Esophagus squamous epithelium (tissue), 4 donors: Measurements from ENCODE around the gene SMR3A.

ENCODE experiments used
- POLR2A ChIP-seq, 4 donors: fragments of 450-650 bp; IDR thresholded peaks; one replicate each; pipeline ENCODE4 v1.6.1; 2017; ENCODE audit warnings: antibody characterized with exemption in 4 of 4, mild to moderate bottlenecking in 4 of 4, moderate library complexity in 3 of 4
- TF ChIP-seq, protein P1 (sequence below), 6 experiments: fragments of 450-650 bp in 4 of 6; fragments of 200-600 bp in 2 of 6; sonication (generic) in 2 of 6; IDR thresholded peaks; one replicate each; pipeline ENCODE4 v1.5.1; 2016 to 2019; ENCODE audit warnings: antibody characterized with exemption in 6 of 6, mild to moderate bottlenecking in 4 of 6, moderate library complexity in 4 of 6

DNA sequence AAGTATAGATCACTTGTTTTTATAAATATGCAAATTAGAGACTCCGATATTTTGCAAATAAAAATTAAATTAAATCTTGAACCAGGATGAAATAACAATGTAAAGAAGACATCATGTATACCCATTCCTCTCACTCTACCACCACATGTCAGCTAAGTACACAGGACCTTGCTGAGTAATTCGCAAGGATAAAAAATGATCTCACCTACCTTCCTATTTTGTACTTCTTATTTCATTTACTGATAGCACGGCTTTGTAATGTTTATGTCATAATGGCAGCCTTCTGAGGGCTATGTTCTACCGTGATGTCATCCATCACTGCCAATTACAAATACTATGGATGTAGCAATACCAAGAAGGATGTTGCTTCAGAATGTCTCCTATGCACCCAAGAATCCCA is 11.4 kb downstream of the SMR3A start:
- TF ChIP-seq, protein P1, sequence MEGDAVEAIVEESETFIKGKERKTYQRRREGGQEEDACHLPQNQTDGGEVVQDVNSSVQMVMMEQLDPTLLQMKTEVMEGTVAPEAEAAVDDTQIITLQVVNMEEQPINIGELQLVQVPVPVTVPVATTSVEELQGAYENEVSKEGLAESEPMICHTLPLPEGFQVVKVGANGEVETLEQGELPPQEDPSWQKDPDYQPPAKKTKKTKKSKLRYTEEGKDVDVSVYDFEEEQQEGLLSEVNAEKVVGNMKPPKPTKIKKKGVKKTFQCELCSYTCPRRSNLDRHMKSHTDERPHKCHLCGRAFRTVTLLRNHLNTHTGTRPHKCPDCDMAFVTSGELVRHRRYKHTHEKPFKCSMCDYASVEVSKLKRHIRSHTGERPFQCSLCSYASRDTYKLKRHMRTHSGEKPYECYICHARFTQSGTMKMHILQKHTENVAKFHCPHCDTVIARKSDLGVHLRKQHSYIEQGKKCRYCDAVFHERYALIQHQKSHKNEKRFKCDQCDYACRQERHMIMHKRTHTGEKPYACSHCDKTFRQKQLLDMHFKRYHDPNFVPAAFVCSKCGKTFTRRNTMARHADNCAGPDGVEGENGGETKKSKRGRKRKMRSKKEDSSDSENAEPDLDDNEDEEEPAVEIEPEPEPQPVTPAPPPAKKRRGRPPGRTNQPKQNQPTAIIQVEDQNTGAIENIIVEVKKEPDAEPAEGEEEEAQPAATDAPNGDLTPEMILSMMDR (IDR thresholded peaks at IDR 0.05), result no peak
- no peak for TF ChIP-seq POLR2A (IDR thresholded peaks at IDR 0.05)
